NCI-H82 treated with DMSO at 0.1 percent for 48 hours (cell line): ENCODE measurements around the gene SYNDIG1.
"Not testable (repeated sequence)": the region's sequence is repeated elsewhere in the genome, so short reads cannot be mapped to it uniquely, and the experiment has no call there.

Source experiments
- DNase-seq: peaks from one replicate; lab custom pipeline; 2025; ENCODE audit not compliant: unreplicated experiment; lab: John Stamatoyannopoulos, UW

Gene SYNDIG1

GRCh38 chr20:24492031-24492607, 22.7 kb downstream of the SYNDIG1 start:
- no peak for DNase-seq

- no peak for DNase-seq
Measured at GRCh38 chr20:24492698-24493097, 23.3 kb downstream of the SYNDIG1 start.

- no peak for DNase-seq
Measured at GRCh38 chr20:24493181-24493580, 23.8 kb downstream of the SYNDIG1 start.

GRCh38 chr20:24493661-24494459, 24.4 kb downstream of the SYNDIG1 start:
- DNase-seq = no peak

- DNase-seq = no peak
Measured at GRCh38 chr20:24494460-24494920, 25.1 kb downstream of the SYNDIG1 start.

- no peak for DNase-seq
Measured at GRCh38 chr20:24495266-24495665, 25.8 kb downstream of the SYNDIG1 start.

- DNase-seq = no peak
Measured at GRCh38 chr20:24497851-24498250, 28.4 kb downstream of the SYNDIG1 start.

- DNase-seq = no peak
Measured at GRCh38 chr20:24498641-24499040, 29.2 kb downstream of the SYNDIG1 start.

GRCh38 chr20:24499472-24499871, 30.0 kb downstream of the SYNDIG1 start:
- no peak for DNase-seq

- DNase-seq = no peak
Measured at GRCh38 chr20:24501764-24502556, 32.5 kb downstream of the SYNDIG1 start.

GRCh38 chr20:24502661-24503060, 33.2 kb downstream of the SYNDIG1 start:
- no peak for DNase-seq

GRCh38 chr20:24503352-24503931, 34.0 kb downstream of the SYNDIG1 start:
- no peak for DNase-seq

- DNase-seq = no peak
Measured at GRCh38 chr20:24504331-24505285, 35.2 kb downstream of the SYNDIG1 start.

GRCh38 chr20:24506146-24506545, 36.7 kb downstream of the SYNDIG1 start:
- no peak for DNase-seq

- no peak for DNase-seq
Measured at GRCh38 chr20:24506696-24507095, 37.3 kb downstream of the SYNDIG1 start.

GRCh38 chr20:24507182-24507853, 37.9 kb downstream of the SYNDIG1 start:
- no peak for DNase-seq

GRCh38 chr20:24512441-24512840, 43.0 kb downstream of the SYNDIG1 start:
- not testable (repeated sequence) for DNase-seq

- no peak for DNase-seq
Measured at GRCh38 chr20:24518515-24518914, 49.1 kb downstream of the SYNDIG1 start.

GRCh38 chr20:24519476-24519875, 50.0 kb downstream of the SYNDIG1 start:
- DNase-seq = no peak

GRCh38 chr20:24521032-24521431, 51.6 kb downstream of the SYNDIG1 start:
- DNase-seq = no peak
